Activated CD8-positive, alpha-beta memory T cell treated with anti-CD3 and anti-CD28 coated beads, Interleukin-2, amount 50 U/mL, for 1 hour (primary cell): ENCODE results near the gene TMEM163.

Source experiments
- DNase-seq: peaks from one replicate; pipeline ENCODE4 v3.0.0-alpha.2; 2020; ENCODE audit errors: extremely low read depth

TMEM163 gene

GRCh38 chr2:134692499-134692898 is 26.3 kb downstream of the TMEM163 start:
- DNase-seq, result no peak

- DNase-seq, result no peak
Observed at GRCh38 chr2:134690629-134691215, 28.1 kb downstream of the TMEM163 start.

DNA sequence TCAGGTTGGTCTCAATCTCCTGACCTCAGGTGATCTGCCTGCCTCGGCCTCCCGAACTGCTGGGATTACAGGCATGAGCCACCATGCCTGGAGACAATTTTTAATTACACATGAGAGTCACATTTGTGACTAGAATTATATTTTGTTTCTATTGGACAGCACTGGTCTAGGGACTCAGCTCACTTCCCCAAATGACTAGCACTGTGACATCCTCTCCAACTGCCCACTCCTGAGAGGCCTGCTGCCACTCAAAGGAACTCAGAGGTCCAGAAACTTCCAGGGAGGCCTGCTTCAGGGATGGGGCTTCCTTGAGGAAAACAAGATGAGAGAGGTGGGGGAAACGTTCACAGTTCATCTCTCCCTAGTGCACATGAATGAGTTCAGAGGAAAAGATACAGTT is 29.5 kb downstream of the TMEM163 start:
- DNase-seq, result no peak

- no peak for DNase-seq
Observed at GRCh38 chr2:134685967-134686366, 32.8 kb downstream of the TMEM163 start.

- no peak for DNase-seq
Observed at GRCh38 chr2:134683561-134684112, 35.2 kb downstream of the TMEM163 start.

GRCh38 chr2:134682726-134683125 is 36.1 kb downstream of the TMEM163 start:
- no peak for DNase-seq

- no peak for DNase-seq
Observed at GRCh38 chr2:134681201-134681600, 37.6 kb downstream of the TMEM163 start.

GRCh38 chr2:134679745-134680144 is 39.1 kb downstream of the TMEM163 start:
- no peak for DNase-seq

- no peak for DNase-seq
Observed at GRCh38 chr2:134679294-134679693, 39.5 kb downstream of the TMEM163 start.

DNA sequence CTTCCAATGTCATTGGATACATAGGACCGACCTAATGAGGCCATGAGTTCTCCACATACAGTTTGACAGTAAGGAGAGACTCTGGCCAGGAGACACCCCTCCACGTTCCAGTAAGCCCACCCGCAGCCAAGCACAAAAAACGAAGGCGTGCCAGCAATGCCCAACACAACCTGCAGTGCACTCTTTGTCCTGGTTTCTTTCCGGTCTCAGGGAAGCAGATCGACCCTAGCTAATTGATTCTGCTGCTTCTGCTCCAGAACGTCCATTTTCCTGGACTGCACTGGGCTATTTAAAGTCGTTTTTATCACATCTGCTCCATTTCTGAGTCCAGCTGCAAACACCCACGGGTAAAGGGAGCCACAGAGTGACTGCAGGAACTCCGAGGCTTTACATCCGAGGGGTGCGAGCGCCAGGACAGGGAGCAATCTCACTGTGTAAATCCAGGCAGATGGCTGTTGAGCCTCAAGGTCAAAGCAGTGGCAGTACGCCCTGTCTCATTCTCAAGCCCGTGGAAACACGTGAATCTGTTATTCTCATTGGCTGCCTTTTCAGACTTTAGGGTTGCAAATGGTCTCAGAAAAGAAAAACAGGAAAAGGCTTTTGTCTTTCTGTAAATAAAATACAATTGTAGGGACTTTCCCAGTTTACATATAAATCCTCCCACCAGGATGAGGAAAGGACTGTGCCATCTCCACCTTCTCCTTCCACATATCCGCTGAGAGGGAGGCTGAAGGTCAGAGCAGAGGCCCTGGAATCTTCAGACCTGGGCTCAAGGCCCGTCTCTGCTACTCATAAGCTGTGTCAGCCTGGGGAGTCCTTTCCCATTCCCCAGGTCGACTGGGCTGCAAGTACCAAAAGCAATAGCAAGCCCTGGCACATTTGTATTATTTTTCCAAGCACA is 40.7 kb downstream of the TMEM163 start:
- no peak for DNase-seq

GRCh38 chr2:134676960-134677359 is 41.8 kb downstream of the TMEM163 start:
- no peak for DNase-seq

GRCh38 chr2:134675314-134675713 is 43.5 kb downstream of the TMEM163 start:
- DNase-seq, result no peak

DNA sequence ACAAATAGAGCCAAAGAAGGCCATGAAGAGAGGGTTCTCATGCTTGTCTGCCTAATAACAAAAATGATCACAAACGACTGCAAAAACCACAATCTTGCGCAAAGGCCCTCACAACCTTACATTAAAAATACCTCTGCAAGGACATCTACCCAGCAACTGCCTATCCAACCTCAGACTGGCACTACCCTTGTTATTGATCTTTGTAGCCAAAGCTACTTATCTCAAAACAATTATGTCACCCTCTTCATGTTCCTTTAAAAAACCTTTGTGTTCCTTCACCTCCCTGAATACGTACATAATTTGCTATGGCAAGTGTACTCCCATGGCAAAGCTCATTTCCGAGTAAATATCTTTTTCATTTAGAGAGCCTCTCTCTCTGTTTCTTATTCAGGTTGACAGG is 44.1 kb downstream of the TMEM163 start:
- DNase-seq, result no peak

DNA sequence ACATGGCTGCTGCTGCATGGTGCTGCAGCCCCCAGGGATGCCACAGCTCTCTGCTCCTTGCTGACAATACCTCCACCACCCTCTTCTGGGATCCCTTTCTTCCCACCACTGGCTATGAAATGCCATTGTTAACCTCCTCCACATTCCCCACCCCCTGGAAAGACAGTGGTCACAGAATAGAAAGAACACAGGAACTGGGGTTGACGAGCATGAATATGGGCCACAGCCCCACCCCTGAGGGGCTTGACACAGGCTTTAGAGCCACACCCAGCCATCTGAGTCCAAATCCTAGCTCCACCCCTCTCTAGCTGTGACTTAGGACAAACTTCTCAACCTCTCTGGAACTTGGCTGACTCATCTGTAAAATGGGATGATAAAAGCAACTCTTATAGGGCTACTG is 47.3 kb downstream of the TMEM163 start:
- no peak for DNase-seq

DNA sequence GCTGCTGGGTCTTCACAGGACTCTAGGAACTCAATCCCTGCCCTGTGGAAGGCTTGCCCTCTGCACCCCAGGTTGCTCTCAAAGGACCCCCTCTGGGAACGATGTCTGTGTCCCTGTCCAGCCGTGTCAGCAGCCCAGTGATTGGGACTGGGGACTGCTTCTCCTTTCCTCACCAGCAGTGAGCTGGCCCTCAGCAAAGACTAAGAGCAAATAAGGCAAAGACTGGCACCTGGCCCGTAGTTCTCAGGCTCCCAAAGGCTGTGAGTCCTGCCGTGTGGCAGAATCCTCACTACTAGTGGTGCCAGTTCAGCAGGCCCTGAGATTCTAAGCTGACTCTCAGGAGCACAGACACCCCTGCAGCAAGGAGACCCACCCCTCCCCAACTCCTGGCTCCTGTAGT is 47.8 kb downstream of the TMEM163 start:
- no peak for DNase-seq

DNA sequence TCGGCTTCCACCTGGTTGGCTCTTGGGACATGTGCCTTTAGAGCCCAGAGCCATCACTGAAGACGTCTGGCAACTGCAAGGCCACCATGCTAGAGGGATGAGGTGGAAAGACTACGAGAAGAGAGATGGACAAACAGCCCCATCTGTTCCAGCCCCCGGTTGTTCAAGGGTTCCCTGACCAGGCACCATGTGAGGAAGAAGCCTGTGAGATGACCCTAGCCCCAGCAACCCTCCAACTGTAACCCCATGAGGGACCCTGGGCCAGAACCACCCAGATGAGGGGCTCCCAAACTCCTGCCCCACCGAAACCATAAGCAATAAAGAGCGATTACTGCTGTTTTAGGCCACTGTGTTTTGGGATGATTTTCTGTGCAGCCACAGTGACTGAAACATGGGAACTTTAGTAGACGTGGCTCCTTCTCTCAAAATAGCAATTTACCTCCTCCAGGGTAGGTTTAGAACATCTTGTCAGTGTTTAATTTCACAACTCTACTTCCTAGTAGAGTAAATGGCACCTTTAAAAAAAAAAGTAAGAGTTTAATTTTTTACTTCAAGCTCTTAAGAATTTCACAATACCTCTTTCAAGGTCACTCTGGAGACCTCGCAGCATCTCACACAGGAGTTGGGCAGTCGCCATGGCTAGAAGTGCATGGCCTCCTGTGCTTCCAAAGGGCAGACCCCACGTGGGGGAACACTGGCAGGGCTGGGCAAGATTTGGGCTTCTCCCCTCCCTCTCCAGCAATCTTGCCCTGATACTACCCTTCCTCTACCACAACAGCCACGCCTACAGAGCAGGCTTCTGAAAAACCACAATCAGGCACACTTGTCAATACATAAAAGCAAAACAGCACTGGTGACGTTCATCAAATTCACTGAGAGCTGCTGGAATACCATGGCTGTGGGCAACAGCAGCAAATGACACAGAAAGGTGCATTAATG is 48.8 kb downstream of the TMEM163 start:
- DNase-seq, result peak; percentile 67

DNA sequence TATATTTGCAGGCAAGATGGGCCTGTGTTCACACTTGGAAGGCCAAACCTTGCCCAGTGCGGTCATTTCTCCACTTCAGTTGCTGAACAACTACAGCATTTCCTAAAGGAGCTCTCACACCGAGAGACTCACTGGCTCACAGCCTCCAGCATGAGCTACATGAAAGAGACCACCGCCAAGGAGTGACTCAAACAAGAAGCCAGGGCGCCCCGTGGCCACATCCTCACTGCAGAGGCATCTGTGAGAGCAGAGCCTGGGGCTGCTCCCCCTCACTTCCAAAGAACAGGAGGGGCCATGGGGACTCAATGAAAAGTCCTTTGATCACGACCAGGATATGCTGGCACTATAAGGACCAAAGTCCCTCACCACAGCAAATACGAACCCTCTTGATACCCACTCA is 50.0 kb downstream of the TMEM163 start:
- DNase-seq, result peak; percentile 81

DNA sequence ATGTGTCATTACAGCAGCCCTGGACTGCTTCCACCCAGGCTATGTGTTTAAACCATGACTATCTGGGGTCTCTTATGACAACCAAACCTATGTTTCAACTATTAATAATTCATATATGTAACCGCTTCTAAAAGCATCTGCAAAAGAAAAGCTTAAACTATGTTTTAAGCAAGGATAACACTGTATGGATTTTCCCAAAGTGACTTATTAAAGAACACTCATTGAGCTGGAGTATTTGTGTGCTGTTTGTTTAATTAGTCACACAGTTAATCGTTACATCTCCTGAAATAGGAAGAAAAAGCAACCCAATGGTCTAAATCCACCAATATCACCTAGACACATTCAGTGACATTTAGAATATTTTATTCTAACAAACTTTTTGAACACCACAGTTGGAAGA is 51.3 kb downstream of the TMEM163 start:
- no peak for DNase-seq

GRCh38 chr2:134667081-134667480 is 51.7 kb downstream of the TMEM163 start:
- DNase-seq, result no peak

GRCh38 chr2:134665727-134666506 is 52.9 kb downstream of the TMEM163 start:
- no peak for DNase-seq
